GM20000 (cell line): Measurements from ENCODE around the gene DDX17.

ENCODE experiments used
- DNase-seq: peaks from one replicate; pipeline ENCODE4 v3.0.0; 2012; ENCODE audit warnings: low spot score
- CTCF ChIP-seq: IDR thresholded peaks from 2 replicates; pipeline ENCODE4 v1.5.1; 2012; ENCODE audit warnings: mild to moderate bottlenecking, control low read depth; ENCODE audit errors: extremely low read depth, missing control alignments

Gene DDX17

GRCh38 chr22:38446018-38446601 is 60.0 kb downstream of the DDX17 start:
- no peak for DNase-seq
- no peak for TF ChIP-seq CTCF

- DNase-seq: no peak
- no peak for TF ChIP-seq CTCF
These were observed 61.3 kb downstream of the DDX17 start for GRCh38 chr22:38444783-38445182.

- no peak for DNase-seq
- no peak for TF ChIP-seq CTCF
These were observed 62.2 kb downstream of the DDX17 start for GRCh38 chr22:38443628-38444521.

- TF ChIP-seq CTCF: no peak
- DNase-seq: no peak
These were observed 63.0 kb downstream of the DDX17 start for GRCh38 chr22:38442967-38443627.

- no peak for TF ChIP-seq CTCF
- no peak for DNase-seq
These were observed 64.4 kb downstream of the DDX17 start for GRCh38 chr22:38441620-38442287.

- no peak for TF ChIP-seq CTCF
- DNase-seq: no peak
These were observed 65.3 kb downstream of the DDX17 start for GRCh38 chr22:38440747-38441350.
